GM13977 (cell line): ENCODE results near the gene PSEN2.

Experiments
- DNase-seq: peaks from one replicate; pipeline ENCODE4 v3.0.0; 2012; ENCODE audit warnings: low spot score
- CTCF ChIP-seq: IDR thresholded peaks from 2 replicates; pipeline ENCODE4 v1.5.1; 2012; ENCODE audit warnings: mild to moderate bottlenecking, control low read depth; ENCODE audit not compliant: insufficient read depth; ENCODE audit errors: extremely low read depth, missing control alignments
- in situ Hi-C: fragments of 300-500 bp; cut with MboI; formaldehyde crosslinking; loops from one replicate; pipeline ENCODE4 v1.12.0; 2022; ENCODE audit warnings: low sequenced_read_pairs, low pct_unique_long_range_greater_than_20kb, mixed read lengths, inconsistent platforms; ENCODE audit not compliant: unreplicated experiment

Gene PSEN2

DNA sequence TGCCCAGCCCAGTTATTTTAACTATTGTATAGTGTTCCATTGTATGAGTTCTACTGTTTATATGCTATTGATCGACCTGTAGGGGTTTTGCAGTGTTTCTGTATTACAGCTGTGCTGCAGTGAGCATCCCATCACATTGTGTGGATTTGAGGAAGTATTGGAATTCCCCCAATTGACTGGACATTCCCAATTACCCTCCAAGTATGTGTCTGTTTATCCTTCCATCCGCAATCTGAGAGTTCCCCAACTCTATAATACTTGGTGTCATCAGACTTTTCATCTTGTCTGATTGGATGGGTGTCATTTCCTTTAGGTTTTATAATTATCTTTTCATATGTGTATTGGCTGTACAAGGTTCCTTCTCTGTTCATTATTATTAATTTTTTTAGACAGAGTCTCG lies 27.8 kb downstream of the PSEN2 start:
- no peak for TF ChIP-seq CTCF
- DNase-seq = no peak
- in situ Hi-C loops = no loop called here

DNA sequence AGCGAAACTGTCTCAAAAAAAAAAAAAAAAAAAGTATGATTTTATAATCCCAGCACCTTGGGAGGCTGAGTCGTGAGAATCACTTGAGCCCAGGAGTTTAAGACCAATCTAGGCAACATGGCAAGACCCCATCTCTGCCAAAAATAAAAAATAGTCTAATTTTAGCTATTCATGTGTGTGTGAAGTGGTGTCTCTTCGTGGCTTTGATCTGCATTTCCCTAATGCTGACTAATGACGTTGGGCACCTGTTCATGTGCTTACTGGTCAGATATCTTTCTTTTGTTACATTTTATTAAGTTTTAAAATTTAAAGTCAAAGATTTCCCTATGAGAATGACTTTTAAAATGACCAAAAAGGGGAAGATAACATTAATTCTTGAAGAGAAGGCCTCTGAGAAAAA lies 31.0 kb downstream of the PSEN2 start:
- no peak for TF ChIP-seq CTCF
- DNase-seq = no peak
- in situ Hi-C loops = no loop called here

GRCh38 chr1:226902601-226903000 lies 32.2 kb downstream of the PSEN2 start:
- no peak for DNase-seq
- in situ Hi-C loops = no loop called here
- no peak for TF ChIP-seq CTCF

GRCh38 chr1:226903819-226904716 lies 33.7 kb downstream of the PSEN2 start:
- TF ChIP-seq CTCF = no peak
- in situ Hi-C loops = no loop called here
- DNase-seq = no peak

DNA sequence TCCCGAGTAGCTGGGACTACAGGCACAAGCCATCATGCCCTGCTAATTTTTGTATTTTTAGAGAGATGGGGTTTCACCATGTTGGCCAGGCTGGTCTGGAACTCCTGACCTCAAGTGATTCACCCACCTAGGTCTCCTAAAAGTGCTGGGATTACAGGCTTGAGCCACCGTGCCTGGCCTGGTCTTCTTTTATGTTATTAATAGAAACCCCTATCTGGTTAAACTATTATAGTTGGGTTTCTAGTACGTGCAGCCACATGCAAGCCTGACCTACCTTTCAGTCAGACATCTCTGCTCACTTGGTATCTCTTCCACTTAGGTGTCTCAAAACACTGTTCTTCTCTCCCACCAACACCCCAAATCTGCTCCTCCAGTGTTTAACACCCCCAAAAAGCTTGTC lies 34.4 kb downstream of the PSEN2 start:
- TF ChIP-seq CTCF = no peak
- in situ Hi-C loops = no loop called here
- no peak for DNase-seq

DNA sequence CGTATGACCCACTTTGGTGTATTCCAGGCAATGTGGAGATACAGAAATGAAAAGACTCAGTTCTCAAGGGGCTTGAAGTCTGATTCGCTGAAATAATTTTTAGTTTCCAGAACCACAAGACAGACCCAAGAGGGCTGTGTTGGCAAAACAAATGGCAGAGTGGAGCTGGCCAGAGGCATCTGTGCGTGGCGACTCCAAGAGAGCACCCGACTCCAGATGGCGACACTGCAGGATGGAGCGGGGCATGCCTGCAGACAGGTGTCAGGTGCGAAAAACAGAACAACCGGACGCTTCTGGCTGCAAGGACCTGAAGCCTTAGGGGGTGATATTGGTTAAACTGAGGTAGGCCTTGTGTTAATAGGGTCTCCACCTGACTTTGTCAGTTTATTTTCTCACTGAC lies 38.0 kb downstream of the PSEN2 start:
- no peak for DNase-seq
- TF ChIP-seq CTCF = no peak
- in situ Hi-C loops = no loop called here

DNA sequence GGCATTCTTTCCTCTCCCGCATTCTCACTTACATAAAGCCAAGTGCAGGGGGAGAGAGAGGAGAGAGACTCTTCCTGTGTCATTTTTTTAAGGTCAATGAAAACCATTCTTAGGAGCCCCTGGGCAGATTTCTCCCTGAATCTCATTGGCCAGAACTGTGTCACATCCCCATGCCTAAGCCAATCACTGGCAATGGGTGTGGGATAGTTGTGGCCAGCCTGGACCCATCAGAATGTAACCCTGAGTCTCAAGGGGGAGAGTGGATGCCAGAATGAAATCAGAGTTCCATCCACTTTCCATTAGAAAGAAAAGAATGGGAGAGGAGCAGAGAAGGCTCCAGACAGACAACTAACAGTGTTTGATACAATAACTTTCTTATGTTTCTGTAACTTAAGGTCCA lies 38.5 kb downstream of the PSEN2 start:
- no peak for TF ChIP-seq CTCF
- in situ Hi-C loops = no loop called here
- DNase-seq = no peak
